Neutrophil (primary cell): ENCODE data around the gene SNX8.

ENCODE experiments used
- H3K27ac ChIP-seq: fragments of 200-600 bp; sonication (generic); 2 replicates; pipeline ENCODE4 v1.5.1; 2016; ENCODE audit warnings: mild to moderate bottlenecking, moderate library complexity
- H3K27me3 ChIP-seq: fragments of 200-600 bp; sonication (generic); 2 replicates; pipeline ENCODE4 v1.6.0; 2016; ENCODE audit warnings: mild to moderate bottlenecking
- H3K36me3 ChIP-seq: fragments of 200-600 bp; sonication (generic); 2 replicates; pipeline ENCODE4 v1.5.1; 2017
- H3K4me1 ChIP-seq, 2 experiments: fragments of 200-600 bp in 1 of 2; sonication (generic) in 1 of 2; 1 replicate in 1 of 2; 2 replicates in 1 of 2; pipeline versions ENCODE4 v1.5.1 to v1.6.1; 2013 to 2016; ENCODE audit warnings: low read depth in 1 of 2, low read length in 1 of 2, mild to moderate bottlenecking in 1 of 2, moderate library complexity in 1 of 2; ENCODE audit not compliant: control insufficient read depth in 1 of 2, insufficient read depth in 1 of 2
- H3K4me3 ChIP-seq, 2 experiments: fragments of 200-600 bp in 1 of 2; sonication (generic) in 1 of 2; 1 replicate in 1 of 2; 2 replicates in 1 of 2; pipeline ENCODE4 v1.5.1; 2013 to 2016; ENCODE audit warnings: low read depth in 1 of 2, low read length in 1 of 2, mild to moderate bottlenecking in 1 of 2, moderate library complexity in 1 of 2
- H3K9me3 ChIP-seq: fragments of 200-600 bp; sonication (generic); 2 replicates; pipeline ENCODE4 v1.5.1; 2016
- CTCF ChIP-seq: fragments of 200-600 bp; sonication (generic); IDR thresholded peaks from 2 replicates; pipeline ENCODE4 v1.5.1; 2016; ENCODE audit warnings: antibody characterized with exemption

Gene SNX8

GRCh38 chr7:2358968-2359527, 44.8 kb upstream of the SNX8 start:
- no peak overlapping the region for H3K4me3 ChIP-seq
- no peaks in the 10 kb centered on the region for H3K27me3 ChIP-seq
- no peak overlapping the region for H3K27ac ChIP-seq
- H3K4me1 ChIP-seq: peaks cover 34 to 37% of the 10 kb centered on the region in 2 experiments
- H3K9me3 ChIP-seq: no peaks in the 10 kb centered on the region
- TF ChIP-seq CTCF: no peak
- H3K36me3 ChIP-seq: peaks cover 27% of the 10 kb centered on the region

GRCh38 chr7:2357571-2357970, 43.3 kb upstream of the SNX8 start:
- H3K36me3 ChIP-seq: peaks cover 14% of the 10 kb centered on the region

GRCh38 chr7:2357165-2357564, 42.9 kb upstream of the SNX8 start:
- Histone ChIP-seq H3K9me3 (no peaks in the 10 kb centered on the region), H3K4me1 (peaks cover 41 to 43% of the 10 kb centered on the region in 2 experiments), H3K4me3 (no peak overlapping the region), H3K36me3 (peaks cover 10% of the 10 kb centered on the region), H3K27ac (peak overlapping the region; percentile 49), H3K27me3 (no peaks in the 10 kb centered on the region)
- TF ChIP-seq CTCF: no peak

More at GRCh38 chr7:2357571-2357970, 43.3 kb upstream of the SNX8 start:
- H3K27ac ChIP-seq: peak overlapping the region; percentile 49
- H3K27me3 ChIP-seq: no peaks in the 10 kb centered on the region
- H3K9me3 ChIP-seq: no peaks in the 10 kb centered on the region
- H3K4me3 ChIP-seq: no peak overlapping the region
- no peak for TF ChIP-seq CTCF
- H3K4me1 ChIP-seq: peaks cover 41 to 43% of the 10 kb centered on the region in 2 experiments

- Histone ChIP-seq H3K27ac (peak overlapping the region; percentile 97), H3K9me3 (no peaks in the 10 kb centered on the region), H3K4me3 (peak overlapping the region; percentile 66 to 70), H3K36me3 (peaks cover 4% of the 10 kb centered on the region), H3K27me3 (no peaks in the 10 kb centered on the region), H3K4me1 (peaks cover 41 to 43% of the 10 kb centered on the region in 2 experiments)
- no peak for TF ChIP-seq CTCF
Measured at GRCh38 chr7:2355705-2356008, 41.4 kb upstream of the SNX8 start.

GRCh38 chr7:2354939-2355704, 40.9 kb upstream of the SNX8 start:
- no peak for TF ChIP-seq CTCF

More at GRCh38 chr7:2354939-2355704, 40.9 kb upstream of the SNX8 start:
- peak overlapping the region; percentile 97 for H3K27ac ChIP-seq
- peaks cover 41 to 43% of the 10 kb centered on the region in 2 experiments for H3K4me1 ChIP-seq
- H3K9me3 ChIP-seq: no peaks in the 10 kb centered on the region
- H3K36me3 ChIP-seq: no peaks in the 10 kb centered on the region
- no peaks in the 10 kb centered on the region for H3K27me3 ChIP-seq
- H3K4me3 ChIP-seq: peak overlapping the region; percentile 66 to 70
